ENCODE results near the gene CTNNA3.

The CTNNA3 gene

DNA sequence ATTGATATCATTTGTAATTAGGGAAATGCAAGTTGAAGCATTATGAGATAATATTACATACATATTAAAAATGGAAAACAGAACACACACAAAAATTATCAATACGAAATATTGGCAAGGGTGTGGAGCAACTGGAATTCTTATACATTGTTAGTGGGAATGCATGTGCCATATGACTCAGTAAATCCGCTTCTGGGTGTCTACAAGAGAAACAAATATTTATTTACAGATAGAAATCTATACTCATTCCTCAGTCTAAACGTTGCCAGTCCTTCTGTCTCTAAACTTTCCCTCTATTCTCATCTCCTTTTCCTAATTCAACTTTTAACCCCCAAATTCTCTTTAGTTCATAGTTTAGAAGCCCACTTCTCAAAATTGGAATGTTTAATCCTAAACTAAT lies 940.5 kb downstream of the CTNNA3 start:
- H3K4me1 ChIP-seq, result no peaks in the 10 kb centered on the region
- H3K4me2 ChIP-seq (ENCODE audit: low read length), result no peak overlapping the region
- H3K27me3 ChIP-seq (ENCODE audit: control insufficient read depth, insufficient read depth, low read length), result no peaks in the 10 kb centered on the region
- H3K4me3 ChIP-seq (ENCODE audit: low read depth, low read length), result no peak overlapping the region
- H3K36me3 ChIP-seq (ENCODE audit: control insufficient read depth, insufficient read depth, low read length), result no peaks in the 10 kb centered on the region
- no peak overlapping the region for H2AFZ ChIP-seq
- no peak overlapping the region for H3K9ac ChIP-seq
- H3K27ac ChIP-seq, result no peak overlapping the region
- H3K79me2 ChIP-seq, result no peaks in the 10 kb centered on the region
- TF ChIP-seq, protein P1, sequence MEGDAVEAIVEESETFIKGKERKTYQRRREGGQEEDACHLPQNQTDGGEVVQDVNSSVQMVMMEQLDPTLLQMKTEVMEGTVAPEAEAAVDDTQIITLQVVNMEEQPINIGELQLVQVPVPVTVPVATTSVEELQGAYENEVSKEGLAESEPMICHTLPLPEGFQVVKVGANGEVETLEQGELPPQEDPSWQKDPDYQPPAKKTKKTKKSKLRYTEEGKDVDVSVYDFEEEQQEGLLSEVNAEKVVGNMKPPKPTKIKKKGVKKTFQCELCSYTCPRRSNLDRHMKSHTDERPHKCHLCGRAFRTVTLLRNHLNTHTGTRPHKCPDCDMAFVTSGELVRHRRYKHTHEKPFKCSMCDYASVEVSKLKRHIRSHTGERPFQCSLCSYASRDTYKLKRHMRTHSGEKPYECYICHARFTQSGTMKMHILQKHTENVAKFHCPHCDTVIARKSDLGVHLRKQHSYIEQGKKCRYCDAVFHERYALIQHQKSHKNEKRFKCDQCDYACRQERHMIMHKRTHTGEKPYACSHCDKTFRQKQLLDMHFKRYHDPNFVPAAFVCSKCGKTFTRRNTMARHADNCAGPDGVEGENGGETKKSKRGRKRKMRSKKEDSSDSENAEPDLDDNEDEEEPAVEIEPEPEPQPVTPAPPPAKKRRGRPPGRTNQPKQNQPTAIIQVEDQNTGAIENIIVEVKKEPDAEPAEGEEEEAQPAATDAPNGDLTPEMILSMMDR (IDR thresholded peaks at IDR 0.05), result no peak
- no peaks in the 10 kb centered on the region for H3K9me3 ChIP-seq (ENCODE audit: control insufficient read depth, low read length)

DNA sequence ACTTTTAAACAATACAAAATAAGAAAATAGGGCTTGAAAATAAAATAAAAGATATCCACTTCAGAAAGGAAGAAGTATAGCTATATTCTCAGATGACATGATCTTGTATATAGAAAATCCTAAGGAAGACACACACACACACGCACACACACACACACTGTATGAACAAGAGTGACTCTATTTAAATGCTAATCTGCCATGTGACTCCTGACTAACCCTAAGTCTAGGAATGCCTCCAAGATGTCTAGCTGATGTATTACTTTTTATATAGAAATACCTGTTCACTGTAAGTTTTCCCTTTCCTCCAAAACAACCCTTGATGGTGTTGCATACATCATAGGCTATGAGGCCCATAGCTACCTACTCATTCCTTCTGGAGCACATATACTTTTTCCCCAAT lies 943.3 kb downstream of the CTNNA3 start:
- H3K4me1 ChIP-seq, result no peaks in the 10 kb centered on the region
- H3K9me3 ChIP-seq (ENCODE audit: control insufficient read depth, low read length), result no peaks in the 10 kb centered on the region
- no peaks in the 10 kb centered on the region for H3K79me2 ChIP-seq
- no peak overlapping the region for H3K9ac ChIP-seq
- TF ChIP-seq, protein P1 (IDR thresholded peaks at IDR 0.05), result no peak
- H3K27me3 ChIP-seq (ENCODE audit: control insufficient read depth, insufficient read depth, low read length), result no peaks in the 10 kb centered on the region
- H3K27ac ChIP-seq, result no peak overlapping the region
- H2AFZ ChIP-seq, result no peak overlapping the region
- no peak overlapping the region for H3K4me2 ChIP-seq (ENCODE audit: low read length)
- no peaks in the 10 kb centered on the region for H3K36me3 ChIP-seq (ENCODE audit: control insufficient read depth, insufficient read depth, low read length)
- H3K4me3 ChIP-seq (ENCODE audit: low read depth, low read length), result no peak overlapping the region

DNA sequence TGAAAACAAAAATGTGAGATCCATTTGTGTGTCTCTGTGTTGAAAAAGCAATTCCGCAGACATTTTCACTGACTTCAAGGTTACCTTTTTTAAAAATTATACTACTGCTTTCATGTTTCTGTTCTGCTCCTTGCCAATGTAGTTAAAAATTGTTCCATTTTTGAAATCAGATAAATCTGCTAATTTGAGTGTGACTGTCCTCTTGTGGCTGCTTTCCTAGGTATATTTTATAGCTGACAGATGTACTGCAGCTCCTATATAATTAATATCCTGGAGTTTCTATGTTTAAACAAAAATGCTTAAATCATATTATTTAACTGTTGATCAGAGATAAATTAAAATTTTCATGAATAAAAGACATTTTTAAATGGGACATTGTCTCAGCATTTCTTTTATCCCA lies 947.8 kb downstream of the CTNNA3 start:
- TF ChIP-seq, protein P1 (IDR thresholded peaks at IDR 0.05), result no peak
- no peak overlapping the region for H3K27ac ChIP-seq
- H3K4me3 ChIP-seq (ENCODE audit: low read depth, low read length), result no peak overlapping the region
- no peaks in the 10 kb centered on the region for H3K79me2 ChIP-seq
- H3K36me3 ChIP-seq (ENCODE audit: control insufficient read depth, insufficient read depth, low read length), result no peaks in the 10 kb centered on the region
- H3K9ac ChIP-seq, result no peak overlapping the region
- no peaks in the 10 kb centered on the region for H3K4me1 ChIP-seq
- no peaks in the 10 kb centered on the region for H3K9me3 ChIP-seq (ENCODE audit: control insufficient read depth, low read length)
- H3K4me2 ChIP-seq (ENCODE audit: low read length), result no peak overlapping the region
- no peak overlapping the region for H2AFZ ChIP-seq
- H3K27me3 ChIP-seq (ENCODE audit: control insufficient read depth, insufficient read depth, low read length), result no peaks in the 10 kb centered on the region

DNA sequence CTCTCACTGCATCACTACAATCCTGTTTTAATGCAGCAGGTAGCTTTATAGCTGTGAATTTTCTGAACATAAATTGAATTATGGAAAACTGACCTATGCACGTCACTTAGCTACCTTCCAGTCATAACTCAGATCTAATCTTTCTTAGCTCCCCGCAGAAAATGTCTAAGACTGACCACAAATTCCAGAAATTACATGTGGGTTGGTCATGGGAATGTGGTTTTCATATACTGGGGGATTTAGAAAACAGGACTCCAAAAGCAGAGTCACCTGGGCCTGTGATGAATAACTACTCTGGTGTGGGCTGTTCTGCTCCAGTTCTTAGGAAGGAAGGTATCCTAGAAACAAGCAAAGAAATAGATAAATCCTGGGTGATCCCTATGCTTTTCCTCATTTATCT lies 948.5 kb downstream of the CTNNA3 start:
- Histone ChIP-seq H3K79me2 (no peaks in the 10 kb centered on the region), H3K36me3 (ENCODE audit: control insufficient read depth, insufficient read depth, low read length) (no peaks in the 10 kb centered on the region), H3K4me3 (ENCODE audit: low read depth, low read length) (no peak overlapping the region), H3K9me3 (ENCODE audit: control insufficient read depth, low read length) (no peaks in the 10 kb centered on the region), H2AFZ (no peak overlapping the region), H3K4me1 (no peaks in the 10 kb centered on the region), H3K9ac (no peak overlapping the region), H3K4me2 (ENCODE audit: low read length) (no peak overlapping the region), H3K27me3 (ENCODE audit: control insufficient read depth, insufficient read depth, low read length) (no peaks in the 10 kb centered on the region), H3K27ac (no peak overlapping the region)
- TF ChIP-seq, protein P1 (IDR thresholded peaks at IDR 0.05), result no peak

DNA sequence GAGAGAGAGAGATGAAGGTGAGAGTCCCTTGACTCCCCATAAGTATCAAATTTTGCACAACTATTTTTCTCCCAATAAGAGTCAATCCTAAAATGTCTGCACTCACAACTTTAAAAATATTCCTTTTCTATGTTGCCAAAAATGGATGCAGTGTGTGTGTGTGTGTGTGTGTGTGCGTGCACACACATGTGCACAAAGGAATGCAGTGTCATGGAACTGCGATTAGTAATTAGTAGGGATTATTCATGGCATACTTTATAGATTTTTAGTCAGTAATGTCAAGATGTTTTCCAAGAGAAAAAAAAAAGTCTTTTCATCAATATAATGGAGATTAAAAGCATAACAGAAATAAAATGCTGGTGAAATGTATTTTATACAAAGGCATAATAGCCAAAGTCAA lies 949.3 kb downstream of the CTNNA3 start:
- TF ChIP-seq, protein P1 (IDR thresholded peaks at IDR 0.05), result no peak
- H3K4me1 ChIP-seq, result no peaks in the 10 kb centered on the region
- H3K79me2 ChIP-seq, result no peaks in the 10 kb centered on the region
- no peak overlapping the region for H2AFZ ChIP-seq
- no peak overlapping the region for H3K9ac ChIP-seq
- no peak overlapping the region for H3K27ac ChIP-seq
- H3K4me2 ChIP-seq (ENCODE audit: low read length), result no peak overlapping the region
- H3K9me3 ChIP-seq (ENCODE audit: control insufficient read depth, low read length), result no peaks in the 10 kb centered on the region
- no peaks in the 10 kb centered on the region for H3K36me3 ChIP-seq (ENCODE audit: control insufficient read depth, insufficient read depth, low read length)
- no peaks in the 10 kb centered on the region for H3K27me3 ChIP-seq (ENCODE audit: control insufficient read depth, insufficient read depth, low read length)
- no peak overlapping the region for H3K4me3 ChIP-seq (ENCODE audit: low read depth, low read length)

All from parathyroid adenoma (tissue), 2 donors.